K562 (cell line): ENCODE data around the gene SLCO6A1. TPM values are rescaled to one million over a fixed set of nuclear protein-coding genes. Genes with fewer than 3 reads are reported as not detected.

Experiments used
- ATAC-seq: fragments of 200-7000 bp; cut with Tn5 transposase; 3 replicates; pipeline ENCODE4 v1.9.1; 2020; ENCODE audit warnings: moderate library complexity
- BruUV-seq: library from RNA; stranded (reverse); fragments of 400-500 nt; replicated peaks from 2 replicates; lab custom pipeline; 2021; lab: Mats Ljungman, UMichigan
- CTCF ChIA-PET: fragments of 300-600 bp; formaldehyde crosslinking; extraction: SDS; loops from one replicate; lab custom pipeline; 2021; ENCODE audit warnings: low intra/inter-chr PET ratio; lab: Yijun Ruan, JAX
- POLR2A ChIA-PET: fragments of 300-600, 350-650 bp; sonication (Branson Sonifier 250); formaldehyde crosslinking; extraction: SDS; loops from one replicate; lab custom pipeline; 2021; ENCODE audit warnings: antibody characterized with exemption, inconsistent platforms; lab: Yijun Ruan, JAX
- DNase-seq, 4 experiments: peaks; one replicate each; pipeline versions ENCODE4 v3.0.0 to v3.0.0-alpha.2; 2011 to 2018; ENCODE audit warnings: low spot score in 3 of 4, mixed read lengths in 3 of 4; ENCODE audit errors: extremely low read depth in 1 of 4
- FAIRE-seq: peaks from 2 replicates; lab custom pipeline; 2011; peaks lifted over from hg19 to GRCh38; lab: Jason Lieb, UNC
- H2AFZ ChIP-seq: 2 replicates; pipeline ENCODE4 v1.6.0; 2011; ENCODE audit warnings: low read depth, low read length, control low read depth, inconsistent platforms
- H3K27ac ChIP-seq: fragments of 200-600 bp; 3 replicates; pipeline ENCODE4 v1.8.0; 2011; ENCODE audit warnings: low read depth, mild to moderate bottlenecking, control low read depth, inconsistent platforms, low read length, moderate library complexity, mixed read lengths; ENCODE audit errors: extremely low read depth
- H3K27me3 ChIP-seq, 2 experiments: fragments of 300-600 bp in 1 of 2; 2 replicates in 1 of 2; 3 replicates in 1 of 2; pipeline versions ENCODE4 v1.6.0 to v1.8.0; 2011; ENCODE audit warnings: inconsistent platforms in 2 of 2, low read length in 2 of 2, mild to moderate bottlenecking in 1 of 2, mixed read lengths in 1 of 2, moderate library complexity in 1 of 2; ENCODE audit not compliant: control insufficient read depth in 2 of 2, insufficient read depth in 2 of 2
- H3K36me3 ChIP-seq: fragments of 300-600 bp; 3 replicates; pipeline ENCODE4 v1.8.0; 2011; ENCODE audit warnings: mild to moderate bottlenecking, low read length, inconsistent platforms; ENCODE audit not compliant: control insufficient read depth, insufficient read depth
- H3K4me1 ChIP-seq, 2 experiments: fragments of 200-600 bp in 1 of 2; replicated peaks in 1 of 2; 2 replicates in 1 of 2; 3 replicates in 1 of 2; pipeline versions ENCODE4 v1.5.1 to v1.8.0; 2011; ENCODE audit warnings: inconsistent platforms in 2 of 2, low read length in 2 of 2, mild to moderate bottlenecking in 1 of 2, mixed read lengths in 1 of 2, moderate library complexity in 1 of 2; ENCODE audit not compliant: control insufficient read depth in 2 of 2, insufficient read depth in 2 of 2
- H3K4me2 ChIP-seq: 2 replicates; pipeline ENCODE4 v1.6.1; 2011; ENCODE audit warnings: low read length, control low read depth, inconsistent platforms, mixed read lengths; ENCODE audit not compliant: insufficient read depth
- H3K4me3 ChIP-seq: fragments of 200-600 bp; sonication (generic), shearing (Covaris generic); 2 replicates; pipeline ENCODE4 v1.5.1; 2016; ENCODE audit warnings: control low read depth, inconsistent platforms
- H3K79me2 ChIP-seq: fragments of 200-600 bp; 3 replicates; pipeline ENCODE4 v1.8.0; 2011; ENCODE audit warnings: low read length, inconsistent platforms; ENCODE audit not compliant: control insufficient read depth, insufficient read depth
- H3K9ac ChIP-seq, 2 experiments: 2 replicates each; pipeline versions ENCODE4 v1.6.0 to v1.6.1; 2011; ENCODE audit warnings: low read depth in 2 of 2, low read length in 2 of 2, control low read depth in 1 of 2, inconsistent platforms in 1 of 2, mild to moderate bottlenecking in 1 of 2, mixed read lengths in 1 of 2; ENCODE audit not compliant: insufficient read depth in 1 of 2
- H3K9me1 ChIP-seq: one replicate; pipeline ENCODE4 v1.6.0; 2011; ENCODE audit warnings: inconsistent platforms, mild to moderate bottlenecking, low read length, moderate library complexity; ENCODE audit not compliant: control insufficient read depth, insufficient read depth
- H3K9me3 ChIP-seq: replicated peaks from 2 replicates; pipeline ENCODE4 v1.5.1; 2011; ENCODE audit warnings: low read depth, low read length, inconsistent platforms; ENCODE audit not compliant: control insufficient read depth, insufficient read depth
- H4K20me1 ChIP-seq: replicated peaks from 2 replicates; pipeline ENCODE4 v1.6.1; 2011; ENCODE audit warnings: low read length, inconsistent platforms, mixed read lengths; ENCODE audit not compliant: control insufficient read depth, insufficient read depth
- MCM2 ChIP-seq: fragments of 450-650 bp; IDR thresholded peaks from 2 replicates; pipeline ENCODE4 v1.6.1; 2017; ENCODE audit warnings: low read depth, mild to moderate bottlenecking
- NFATC3 ChIP-seq: fragments of 450-650 bp; IDR thresholded peaks from 2 replicates; pipeline ENCODE4 v1.6.1; 2017; ENCODE audit warnings: mild to moderate bottlenecking
- WGBS: fragments of 100-300 bp; shearing (Covaris generic); methylation state at CpG from one replicate; pipeline ENCODE4 v1.1.6; 2016; ENCODE audit warnings: low coverage, mixed read lengths; ENCODE audit not compliant: insufficient coverage; ENCODE audit errors: missing lambda C conversion rate; 5-methylcytosine and 5-hydroxymethylcytosine counted together
- in situ Hi-C: fragments of 300-500 bp; cut with MboI; formaldehyde crosslinking; loops from 4 replicates; pipeline ENCODE4 v1.15.0; 2018; ENCODE audit warnings: inconsistent platforms, mixed read lengths
- intact Hi-C: fragments of 100-400 bp; cut with micrococcal nuclease; formaldehyde crosslinking; loops from 2 replicates; pipeline ENCODE4 v1.14.2; 2022
- polyA plus RNA-seq, 8 experiments: library from polyadenylated mRNA; depleted of rRNA in 4 of 8; stranded (reverse) in 5 of 8; unstranded in 3 of 8; fragments of >200 nt; fragmentation: Nextera tagmentation in 2 of 8; fragmentation: Illumina TruSeq in 1 of 8; extraction: Ambion mirVana in 2 of 8; extraction: Trizol in 1 of 8; gene quantifications; 2 replicates each; pipeline versions ENCODE4 v1.2.1 to v1.2.3, GENCODE V29; 2011 to 2014; ENCODE audit warnings: inconsistent platforms in 1 of 8, missing spikeins in 1 of 8
- total RNA-seq, 7 experiments: library from RNA; depleted of rRNA in 6 of 7; stranded (reverse); fragments of >200 nt in 6 of 7; fragmentation: Illumina TruSeq in 2 of 7; extraction: Trizol in 2 of 7; gene quantifications; 2 replicates each; pipeline versions ENCODE4 v1.2.1 to v1.2.3, GENCODE V29; 2011 to 2021; ENCODE audit warnings: low replicate concordance in 1 of 7

The SLCO6A1 gene
- total and polyA plus RNA-seq, 9 of the 15 experiments (the other 6 are each of a cell fraction or from before 2014, with no cell fraction given) = 0.04 to 0.20 (median 0.11) TPM; not detected in 6

DNA sequence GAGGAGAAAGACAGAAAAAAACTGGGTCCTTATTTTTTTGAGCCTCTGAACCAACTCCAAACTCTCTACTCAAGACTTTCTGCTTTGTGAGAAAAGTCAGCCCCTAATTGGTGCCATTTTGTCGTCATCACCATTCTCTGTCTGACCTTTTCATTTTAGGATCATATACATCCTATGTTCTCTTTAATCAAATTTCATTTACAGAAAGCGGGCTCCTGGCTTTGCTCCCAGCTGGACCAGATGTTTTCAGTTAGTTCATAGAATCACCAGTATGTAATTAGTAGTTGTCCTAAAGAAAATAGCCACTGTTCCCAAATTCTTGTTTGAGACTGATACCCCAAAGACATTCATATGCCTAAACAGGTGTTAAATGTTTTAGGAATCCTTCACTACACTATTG lies 174.1 kb downstream of the SLCO6A1 start:
- FAIRE-seq = no peak
- DNase-seq = no peak
- no peaks in the 10 kb centered on the region for H4K20me1 ChIP-seq

More for the DNA sequence above, 174.1 kb downstream of the SLCO6A1 start:
- POLR2A ChIA-PET = no interaction called here
- no peak for ATAC-seq
- H3K9me1 ChIP-seq = no peaks in the 10 kb centered on the region
- H2AFZ ChIP-seq = no peak overlapping the region
- H3K9ac ChIP-seq = no peak overlapping the region
- TF ChIP-seq MCM2 = no peak
- TF ChIP-seq NFATC3 = no peak
- no peak overlapping the region for H3K27ac ChIP-seq
- H3K9me3 ChIP-seq = no peaks in the 10 kb centered on the region
- no peaks in the 10 kb centered on the region for H3K79me2 ChIP-seq
- H3K4me3 ChIP-seq = no peak overlapping the region
- no peaks in the 10 kb centered on the region for H3K36me3 ChIP-seq
- WGBS = 3% methylated on average over 2 of the region's 2 CpGs
- CTCF ChIA-PET = no interaction called here
- H3K4me1 ChIP-seq = no peaks in the 10 kb centered on the region
- H3K27me3 ChIP-seq = no peaks in the 10 kb centered on the region
- no TSS peak for BruUV-seq
- H3K4me2 ChIP-seq = no peak overlapping the region
- in situ Hi-C loops = no loop called here
- intact Hi-C loops = no loop called here

Other genes starting within 250 kb of the SLCO6A1 start
- gene SLCO4C1, start 202.7 kb downstream of the SLCO6A1 start, total RNA-seq (2014; rRNA removed) = 0.04 and 0.09 TPM in 2 replicates
- 0.15 and 0.16 TPM in 2 replicates for gene SLCO4C1, start 202.7 kb downstream of the SLCO6A1 start, total RNA-seq (2014; rRNA removed; fragmentation: Illumina TruSeq; extraction: Trizol)
- 0.07 and 0.11 TPM in 2 replicates for gene SLCO4C1, start 202.7 kb downstream of the SLCO6A1 start, total RNA-seq (2015; rRNA removed; fragmentation: Illumina TruSeq; extraction: Trizol)
- gene SLCO4C1, start 202.7 kb downstream of the SLCO6A1 start, total RNA-seq (2021) = 0.11 and 0.16 TPM in 2 replicates
- gene SLCO4C1, start 202.7 kb downstream of the SLCO6A1 start, polyA plus RNA-seq (2011; rRNA removed) = 0.28 and 1.1 TPM in 2 replicates
- gene SLCO4C1, start 202.7 kb downstream of the SLCO6A1 start, polyA plus RNA-seq (2014; fragmentation: Illumina TruSeq; extraction: Trizol) = 0.11 and 0.12 TPM in 2 replicates
- gene SLCO4C1, start 202.7 kb downstream of the SLCO6A1 start, polyA plus RNA-seq (2014; fragmentation: Nextera tagmentation; extraction: Ambion mirVana) = under 1 TPM in 1 of 2 experiments, not detected in 1; 0.04 TPM
- gene SLCO4C1, start 202.7 kb downstream of the SLCO6A1 start, polyA plus RNA-seq (2014; rRNA removed) = 0.20 and 0.22 TPM in 2 replicates